Spleen (tissue), 11 donors: ENCODE results near the gene ZNF816. TPM values are rescaled to one million over a fixed set of nuclear protein-coding genes. Genes with fewer than 3 reads are reported as not detected.

Experiments used
- DNase-seq: peaks from one replicate; pipeline ENCODE4 v3.0.0-alpha.2; 2020
- H3K27ac ChIP-seq, 8 donors: fragments of 200-600 bp; sonication (generic) in 7 of 8; 1 replicate in 4 of 8; 2 replicates in 4 of 8; pipeline versions ENCODE4 v1.5.0 to v1.8.0; 2016 to 2021; ENCODE audit warnings: inconsistent platforms in 4 of 8, mild to moderate bottlenecking in 4 of 8, moderate library complexity in 1 of 8
- H3K27me3 ChIP-seq, 7 donors: fragments of 200-600 bp; sonication (generic) in 6 of 7; replicated peaks in 1 of 7; 1 replicate in 4 of 7; 2 replicates in 3 of 7; pipeline versions ENCODE4 v1.5.0 to v1.8.0; 2016 to 2021; ENCODE audit warnings: inconsistent platforms in 3 of 7, mild to moderate bottlenecking in 1 of 7
- H3K36me3 ChIP-seq, 6 donors: fragments of 200-600 bp; sonication (generic) in 5 of 6; 1 replicate in 4 of 6; 2 replicates in 2 of 6; pipeline versions ENCODE4 v1.5.0 to v1.8.0; 2016 to 2021; ENCODE audit warnings: inconsistent platforms in 2 of 6
- H3K4me1 ChIP-seq, 6 donors: fragments of 200-600 bp; sonication (generic) in 5 of 6; 1 replicate in 3 of 6; 2 replicates in 3 of 6; pipeline versions ENCODE4 v1.5.0 to v1.8.0; 2016 to 2021; ENCODE audit warnings: inconsistent platforms in 3 of 6
- H3K4me3 ChIP-seq, 8 donors: fragments of 200-600 bp; sonication (generic) in 7 of 8; 1 replicate in 4 of 8; 2 replicates in 4 of 8; pipeline versions ENCODE4 v1.5.0 to v1.8.0; 2016 to 2021; ENCODE audit warnings: inconsistent platforms in 4 of 8, mild to moderate bottlenecking in 4 of 8, moderate library complexity in 2 of 8
- H3K9me3 ChIP-seq, 8 donors: fragments of 200-600 bp; sonication (generic) in 7 of 8; 1 replicate in 4 of 8; 2 replicates in 4 of 8; pipeline versions ENCODE4 v1.5.0 to v1.8.0; 2016 to 2021; ENCODE audit warnings: inconsistent platforms in 4 of 8
- CTCF ChIP-seq, 11 experiments: fragments of 200-600 bp in 7 of 11; fragments of 450-650 bp in 4 of 11; sonication (generic) in 4 of 11; IDR thresholded peaks in 8 of 11; conservative IDR thresholded peaks in 3 of 11; 1 replicate in 7 of 11; 2 replicates in 4 of 11; pipeline versions ENCODE4 v1.4.0 to v1.8.0; 2016 to 2021; ENCODE audit warnings: antibody characterized with exemption in 11 of 11, inconsistent platforms in 4 of 11, mild to moderate bottlenecking in 1 of 11
- POLR2A ChIP-seq, 3 donors: fragments of 450-650 bp; IDR thresholded peaks; one replicate each; pipeline ENCODE4 v1.5.1; 2017; ENCODE audit warnings: antibody characterized with exemption in 3 of 3, mild to moderate bottlenecking in 1 of 3
- POLR2AphosphoS5 ChIP-seq, 3 donors: sonication (generic); formaldehyde crosslinking; IDR thresholded peaks; one replicate each; pipeline ENCODE4 v1.5.1; 2017; ENCODE audit warnings: antibody characterized with exemption in 3 of 3
- WGBS, 5 donors: extraction: QIAGEN DNeasy Blood & Tissue Kit in 3 of 5; methylation state at CpG; one replicate each; pipeline versions ENCODE4 v1.1.5 to v1.1.7; 2013 to 2018; 5-methylcytosine and 5-hydroxymethylcytosine counted together
- intact Hi-C: fragments of 100-400 bp; cut with DNase I; formaldehyde crosslinking; loops from one replicate; pipeline ENCODE4 v1.15.0; 2023; ENCODE audit warnings: low total_unique reads
- polyA plus RNA-seq, 3 donors: library from polyadenylated mRNA; stranded (reverse); fragments of 200-250 nt; gene quantifications; one replicate each; pipeline ENCODE4 v1.2.1, GENCODE V29; 2013
- total RNA-seq, 7 donors: library from RNA; depleted of rRNA in 3 of 7; stranded (reverse); fragments of >200 nt in 3 of 7; fragmentation: NEBNext Ultra II Directional in 4 of 7; extraction: Animal tissue kit (Norgen Biotek cat#: 25700) in 4 of 7; gene quantifications; one replicate each; pipeline versions ENCODE4 v1.1.0 to v1.2.1, GENCODE V29; 2016 to 2021
- donor health status: healthy with polysubstance abuse.
- donor health status: DM: no; HTN: no; CAD: no; lungs with moderate emphysema.
- donor health status: DM: no; HTN: no; CAD: no.
- donor health status: Bipolar disorder and iron deficiency.
- donor health status: healthy.
- donor health status: DM: no; HTN: no; CAD: no.
- donor health status: DM: yes; HTN: yes; CAD: no.

The ZNF816 gene
- total and polyA plus RNA-seq, 10 donors, result 4.1 to 16.1 (median 9.8) TPM

- no peak for TF ChIP-seq CTCF (IDR thresholded peaks at IDR 0.05 in 8 of 11, conservative IDR thresholded peaks at IDR 0.05 in 3 of 11)
- TF ChIP-seq POLR2A (IDR thresholded peaks at IDR 0.05), result no peak
- no peak for TF ChIP-seq POLR2AphosphoS5 (IDR thresholded peaks at IDR 0.05)
- no peak for DNase-seq
- Histone ChIP-seq H3K27ac (no peak overlapping the region), H3K9me3 (peaks cover 7 to 52% (median 41%) of the 10 kb centered on the region in 8 donors), H3K36me3 (peaks cover 0 to 8% (median 0%) of the 10 kb centered on the region in 6 donors), H3K4me3 (no peak overlapping the region), H3K4me1 (peaks cover 0 to 45% (median 24%) of the 10 kb centered on the region in 6 donors), H3K27me3 (no peaks in the 10 kb centered on the region)
- 76 to 93% (median 86%) methylated on average over 17 of the region's 17 CpGs for WGBS, 5 donors
- intact Hi-C loops, result no loop called here
Measured at GRCh38 chr19:52943884-52944643, 18.6 kb downstream of the ZNF816 start.

- Histone ChIP-seq H3K36me3 (peaks cover 0 to under 1% (median 0%) of the 10 kb centered on the region in 6 donors), H3K27ac (peak overlapping the region in 7 of 8 donors; percentile 72 to 89 (median 84)), H3K4me1 (peaks cover 0 to 46% (median 28%) of the 10 kb centered on the region in 6 donors), H3K27me3 (no peaks in the 10 kb centered on the region), H3K4me3 (peak overlapping the region; percentile 56 to 84 (median 71)), H3K9me3 (peaks cover 4 to 44% (median 33%) of the 10 kb centered on the region in 8 donors)
- 62 to 68% (median 64%) methylated on average over 29 of the region's 29 CpGs for WGBS, 5 donors
- no peak for TF ChIP-seq POLR2AphosphoS5 (IDR thresholded peaks at IDR 0.05)
- TF ChIP-seq CTCF (IDR thresholded peaks at IDR 0.05 in 8 of 11, conservative IDR thresholded peaks at IDR 0.05 in 3 of 11), result no peak
- no peak for TF ChIP-seq POLR2A (IDR thresholded peaks at IDR 0.05)
- intact Hi-C loops, result no loop called here
- DNase-seq, result no peak
Measured at GRCh38 chr19:52943134-52943883, 19.4 kb downstream of the ZNF816 start.

DNA sequence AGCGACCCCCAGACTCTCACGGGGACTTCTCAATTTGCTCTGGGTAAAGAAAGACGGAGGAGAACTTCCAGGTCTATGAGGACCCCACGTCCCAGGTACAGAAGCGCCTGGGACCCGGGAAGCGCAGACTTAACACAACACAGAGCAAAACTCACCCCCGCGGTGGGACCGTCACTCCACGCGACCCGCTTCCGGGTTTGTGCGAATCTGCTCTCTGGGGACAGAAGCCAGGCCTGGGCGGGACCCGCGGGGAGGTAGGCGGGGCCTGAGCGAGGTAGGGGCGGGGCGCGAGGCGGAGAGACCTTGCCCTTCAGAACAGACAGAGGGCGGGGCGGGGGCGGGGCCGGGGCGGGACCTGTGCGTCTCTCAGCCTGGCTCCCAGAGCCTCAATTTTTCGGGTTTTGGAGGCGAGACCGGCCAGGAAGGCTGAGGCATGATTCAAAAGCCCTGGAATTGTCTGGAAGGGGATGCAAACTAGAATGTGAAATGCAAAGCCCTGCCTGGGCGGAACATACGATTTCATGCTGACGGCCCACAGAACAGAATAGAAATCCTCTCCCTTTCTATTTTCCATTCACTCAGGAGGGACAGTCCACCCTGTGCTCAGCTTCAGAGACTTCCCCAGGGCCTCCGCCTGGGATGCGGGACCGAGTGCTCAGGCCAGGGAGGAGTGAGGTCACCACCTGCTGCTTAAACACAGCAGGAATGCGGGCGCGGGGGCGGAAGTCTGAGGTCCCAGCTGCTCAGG, 20.1 kb downstream of the ZNF816 start:
- H3K4me3 ChIP-seq, result peak overlapping the region; percentile 56 to 84 (median 71)
- peaks cover 0 to 42% (median 26%) of the 10 kb centered on the region in 8 donors for H3K9me3 ChIP-seq
- 0 to 1% (median 1%) methylated on average over 27 to 43 of the region's 43 CpGs for WGBS, 5 donors
- H3K27ac ChIP-seq, result peak overlapping the region; percentile 72 to 89 (median 84)
- DNase-seq, result peak; percentile 99
- no peaks in the 10 kb centered on the region for H3K27me3 ChIP-seq
- peak in 2 of 11 experiments; percentile 31 to 35 for TF ChIP-seq CTCF (IDR thresholded peaks at IDR 0.05 in 8 of 11, conservative IDR thresholded peaks at IDR 0.05 in 3 of 11)
- peak; percentile 95 to 98 (median 96) for TF ChIP-seq POLR2AphosphoS5 (IDR thresholded peaks at IDR 0.05)
- TF ChIP-seq POLR2A (IDR thresholded peaks at IDR 0.05), result peak in 2 of 3 donors; percentile 40 to 81
- peaks cover 0 to 4% (median 0%) of the 10 kb centered on the region in 6 donors for H3K36me3 ChIP-seq
- H3K4me1 ChIP-seq, result peaks cover 0 to 46% (median 28%) of the 10 kb centered on the region in 6 donors
- intact Hi-C loops, result no loop called here
